ENCODE data around the gene SLC2A4RG.

- TF ChIP-seq GATA2 (IDR thresholded peaks at IDR 0.05; ENCODE audit: low read depth, low read length) (no peak), GATA3 (IDR thresholded peaks at IDR 0.05; ENCODE audit: low read depth, low read length) (no peak)
Observed at GRCh38 chr20:63732118-63733095, 7.2 kb upstream of the SLC2A4RG start.
